Measurements from ENCODE around the gene POU2F1. TPM values are rescaled to one million over a fixed set of nuclear protein-coding genes. Genes with fewer than 3 reads are reported as not detected.

The POU2F1 gene
- total RNA-seq, 1 experiment from 2014 or later: 25.3 TPM

DNA sequence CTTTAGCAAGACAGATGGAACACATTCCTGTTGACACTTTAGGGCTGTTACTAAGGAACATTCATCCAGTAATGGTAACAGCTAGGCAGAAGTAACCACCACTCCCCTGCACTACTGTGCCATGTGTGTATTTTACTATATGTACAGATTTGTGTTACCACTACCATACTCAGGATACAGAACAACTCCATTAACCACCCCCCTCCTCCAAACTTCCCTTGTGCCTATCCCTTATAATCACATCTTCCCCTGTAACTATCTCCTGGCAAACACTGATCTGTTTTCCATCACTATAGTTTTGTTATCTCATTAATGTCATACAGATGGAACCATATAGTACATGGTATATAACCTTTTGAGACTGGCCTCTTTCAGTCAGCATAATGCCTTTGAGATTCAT lies 3.9 kb upstream of the POU2F1 start:
- intact Hi-C loops (cut with micrococcal nuclease; ENCODE audit: unreplicated experiment): loop anchor here (5.0 kb wide), 1 partner anchor 55 kb away; no protein-coding TSS in a partner anchor
- TF ChIP-seq, protein P1, sequence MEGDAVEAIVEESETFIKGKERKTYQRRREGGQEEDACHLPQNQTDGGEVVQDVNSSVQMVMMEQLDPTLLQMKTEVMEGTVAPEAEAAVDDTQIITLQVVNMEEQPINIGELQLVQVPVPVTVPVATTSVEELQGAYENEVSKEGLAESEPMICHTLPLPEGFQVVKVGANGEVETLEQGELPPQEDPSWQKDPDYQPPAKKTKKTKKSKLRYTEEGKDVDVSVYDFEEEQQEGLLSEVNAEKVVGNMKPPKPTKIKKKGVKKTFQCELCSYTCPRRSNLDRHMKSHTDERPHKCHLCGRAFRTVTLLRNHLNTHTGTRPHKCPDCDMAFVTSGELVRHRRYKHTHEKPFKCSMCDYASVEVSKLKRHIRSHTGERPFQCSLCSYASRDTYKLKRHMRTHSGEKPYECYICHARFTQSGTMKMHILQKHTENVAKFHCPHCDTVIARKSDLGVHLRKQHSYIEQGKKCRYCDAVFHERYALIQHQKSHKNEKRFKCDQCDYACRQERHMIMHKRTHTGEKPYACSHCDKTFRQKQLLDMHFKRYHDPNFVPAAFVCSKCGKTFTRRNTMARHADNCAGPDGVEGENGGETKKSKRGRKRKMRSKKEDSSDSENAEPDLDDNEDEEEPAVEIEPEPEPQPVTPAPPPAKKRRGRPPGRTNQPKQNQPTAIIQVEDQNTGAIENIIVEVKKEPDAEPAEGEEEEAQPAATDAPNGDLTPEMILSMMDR (IDR thresholded peaks at IDR 0.05; ENCODE audit: unreplicated experiment): no peak
- BruUV-seq (replicated peaks): no TSS peak
- Mint-ChIP-seq H3K36me3 (ENCODE audit: insufficient read depth, unreplicated experiment) (peaks cover 30% of the 10 kb centered on the region), H3K27me3 (ENCODE audit: unreplicated experiment) (no peaks in the 10 kb centered on the region), H3K9me3 (ENCODE audit: low read depth, unreplicated experiment) (peaks cover 3% of the 10 kb centered on the region), H3K27ac (ENCODE audit: unreplicated experiment) (no peak overlapping the region), H3K4me3 (ENCODE audit: low read depth, unreplicated experiment) (no peak overlapping the region), H3K4me1 (ENCODE audit: low read depth, unreplicated experiment) (peaks cover 8% of the 10 kb centered on the region)
- CTCF ChIA-PET: no interaction called here
- DNase-seq: no peak

DNA sequence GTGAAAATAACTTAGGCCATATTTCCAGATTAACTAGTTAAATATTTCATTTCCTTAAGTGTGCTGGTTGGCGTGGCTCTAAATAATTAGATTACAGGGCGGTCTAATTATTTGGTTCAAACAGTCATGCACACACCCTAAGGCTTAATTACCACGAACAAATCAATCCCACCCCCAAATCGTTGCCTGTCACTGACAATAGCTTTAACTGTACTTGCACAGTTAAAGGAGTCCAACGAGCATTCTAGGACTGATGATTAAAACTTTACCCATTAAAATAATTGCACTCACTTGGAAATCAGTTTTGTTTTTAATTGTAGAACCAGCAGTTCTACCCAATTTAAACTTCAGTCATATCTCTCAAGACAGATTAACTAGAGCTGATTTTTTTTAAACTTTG lies 1.5 kb upstream of the POU2F1 start:
- no peak for DNase-seq
- H3K4me3 Mint-ChIP-seq (ENCODE audit: low read depth, unreplicated experiment): peak overlapping the region; percentile 79
- peaks cover 50% of the 10 kb centered on the region for H3K36me3 Mint-ChIP-seq (ENCODE audit: insufficient read depth, unreplicated experiment)
- intact Hi-C loops (cut with micrococcal nuclease; ENCODE audit: unreplicated experiment): loop anchor here (5.0 kb wide), 1 partner anchor 57 kb away; no protein-coding TSS in a partner anchor
- H3K27me3 Mint-ChIP-seq (ENCODE audit: unreplicated experiment): no peaks in the 10 kb centered on the region
- TF ChIP-seq, protein P1 (IDR thresholded peaks at IDR 0.05; ENCODE audit: unreplicated experiment): no peak
- CTCF ChIA-PET: interaction anchor here (0.6 to 2.1 kb wide), 5 partner anchors 10 to 160 kb away, joined by 3 to 10 read pairs (median 4); no protein-coding TSS in a partner anchor
- H3K9me3 Mint-ChIP-seq (ENCODE audit: low read depth, unreplicated experiment): peaks cover 3% of the 10 kb centered on the region
- H3K27ac Mint-ChIP-seq (ENCODE audit: unreplicated experiment): peak overlapping the region; percentile 87
- BruUV-seq (replicated peaks): no TSS peak
- peaks cover 25% of the 10 kb centered on the region for H3K4me1 Mint-ChIP-seq (ENCODE audit: low read depth, unreplicated experiment)

DNA sequence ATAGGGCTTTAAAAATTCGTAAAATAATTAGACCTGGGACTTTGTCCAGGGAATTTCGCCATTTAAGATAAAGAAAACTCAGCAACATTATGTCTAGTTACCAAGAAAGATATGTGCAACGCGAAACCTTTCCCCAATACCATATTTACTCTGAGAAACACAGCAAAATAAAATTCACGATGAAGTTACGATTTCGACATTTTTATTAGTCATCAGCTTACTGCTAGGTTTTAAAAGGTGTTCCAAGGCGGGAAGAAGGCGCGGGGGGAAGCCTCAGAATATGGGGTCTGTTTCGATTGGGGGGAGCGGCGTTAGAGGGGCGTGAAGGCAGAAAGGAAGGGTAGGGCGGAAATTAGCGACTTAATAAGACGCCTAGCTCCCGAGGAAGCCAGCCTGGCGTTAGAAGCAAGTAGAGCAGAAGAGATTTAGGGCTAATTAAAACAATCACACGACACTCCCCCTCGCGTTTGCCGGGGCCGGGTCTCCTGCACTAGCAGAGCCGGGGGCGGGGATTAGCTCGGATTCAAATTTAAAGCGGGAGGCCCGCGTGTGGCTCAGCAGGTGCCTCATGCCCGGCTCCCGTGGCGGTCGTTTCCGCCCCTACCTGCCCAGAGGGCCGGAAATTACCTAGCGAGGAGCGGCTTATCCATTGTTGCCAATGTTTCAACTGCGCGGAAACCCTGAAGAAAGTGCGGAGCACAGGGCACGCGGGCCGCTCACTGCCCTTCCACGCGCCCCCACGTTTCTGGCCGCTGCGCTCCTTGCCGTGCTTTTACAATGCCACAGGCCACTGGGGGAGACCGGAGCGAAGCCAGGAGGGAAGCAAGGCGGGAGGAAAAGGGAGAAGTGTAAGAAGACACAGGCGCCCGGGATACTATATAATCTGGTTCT lies 795 bp upstream of the POU2F1 start:
- H3K4me1 Mint-ChIP-seq (ENCODE audit: low read depth, unreplicated experiment): peaks cover 25% of the 10 kb centered on the region
- intact Hi-C loops (cut with micrococcal nuclease; ENCODE audit: unreplicated experiment): loop anchor here (1.0 to 10.0 kb wide), 5 partner anchors 58 to 305 kb away; no protein-coding TSS in a partner anchor
- no peaks in the 10 kb centered on the region for H3K27me3 Mint-ChIP-seq (ENCODE audit: unreplicated experiment)
- peak; percentile 97 for DNase-seq
- H3K27ac Mint-ChIP-seq (ENCODE audit: unreplicated experiment): peak overlapping the region; percentile 87
- H3K36me3 Mint-ChIP-seq (ENCODE audit: insufficient read depth, unreplicated experiment): peaks cover 50% of the 10 kb centered on the region
- H3K4me3 Mint-ChIP-seq (ENCODE audit: low read depth, unreplicated experiment): peak overlapping the region; percentile 79
- H3K9me3 Mint-ChIP-seq (ENCODE audit: low read depth, unreplicated experiment): peaks cover 3% of the 10 kb centered on the region
- TF ChIP-seq, protein P1 (IDR thresholded peaks at IDR 0.05; ENCODE audit: unreplicated experiment): peak; percentile 14
- TSS peak; percentile 80 for BruUV-seq (replicated peaks)
- CTCF ChIA-PET: interaction anchor here (0.5 to 2.1 kb wide), 44 partner anchors 9 to 1074 kb away, joined by 3 to 17 read pairs (median 4); partner anchors contain the start of gene TADA1

DNA sequence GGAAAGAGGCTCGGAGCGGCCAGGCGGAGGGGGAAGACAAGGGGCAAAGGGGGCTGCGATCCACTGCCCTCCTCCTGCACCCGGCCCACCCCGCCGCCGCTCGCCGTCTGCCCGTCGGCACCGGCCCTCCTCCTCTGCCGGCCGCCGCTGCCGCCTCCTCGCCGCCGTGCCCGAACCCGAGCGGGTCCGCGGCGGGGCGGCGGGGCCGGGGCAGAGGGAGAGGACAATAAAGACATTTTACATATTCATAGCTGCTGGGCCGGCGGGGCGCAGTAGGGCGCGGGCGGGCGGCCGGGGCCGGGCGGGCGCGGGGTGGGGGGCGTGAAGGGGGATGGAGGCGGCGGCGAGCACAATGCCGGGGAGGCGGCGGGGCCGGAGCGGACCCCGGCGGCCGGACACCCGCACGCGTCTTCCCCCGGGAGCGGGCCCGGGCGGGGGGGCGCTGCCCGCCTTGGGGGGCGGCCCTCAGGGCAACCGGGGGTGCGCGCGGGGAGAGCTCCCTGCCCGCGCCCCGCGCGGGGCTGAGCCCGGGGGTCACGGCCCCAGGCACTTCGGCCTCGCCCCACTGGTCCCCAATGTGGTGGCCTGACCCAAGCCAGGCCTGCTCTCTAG lies 546 bp downstream of the POU2F1 start:
- CTCF ChIA-PET: interaction anchor here (0.8 to 2.1 kb wide), 12 partner anchors 8 to 311 kb away, joined by 3 to 10 read pairs (median 6); no protein-coding TSS in a partner anchor
- intact Hi-C loops (cut with micrococcal nuclease; ENCODE audit: unreplicated experiment): loop anchor here (2.0 to 10.0 kb wide), 3 partner anchors 139 to 306 kb away; no protein-coding TSS in a partner anchor
- TF ChIP-seq, protein P1 (IDR thresholded peaks at IDR 0.05; ENCODE audit: unreplicated experiment): no peak
- H3K4me1 Mint-ChIP-seq (ENCODE audit: low read depth, unreplicated experiment): peaks cover 25% of the 10 kb centered on the region
- peaks cover 50% of the 10 kb centered on the region for H3K36me3 Mint-ChIP-seq (ENCODE audit: insufficient read depth, unreplicated experiment)
- H3K4me3 Mint-ChIP-seq (ENCODE audit: low read depth, unreplicated experiment): peak overlapping the region; percentile 79
- peak; percentile 50 for DNase-seq
- peaks cover 3% of the 10 kb centered on the region for H3K9me3 Mint-ChIP-seq (ENCODE audit: low read depth, unreplicated experiment)
- H3K27ac Mint-ChIP-seq (ENCODE audit: unreplicated experiment): peak overlapping the region; percentile 87
- no TSS peak for BruUV-seq (replicated peaks)
- no peaks in the 10 kb centered on the region for H3K27me3 Mint-ChIP-seq (ENCODE audit: unreplicated experiment)
